Measurements from ENCODE around the gene LILRB5.

GRCh38 chr19:54229146-54229545 is 27.9 kb downstream of the LILRB5 start:
- TF ChIP-seq POLR2A (IDR thresholded peaks at IDR 0.05; ENCODE audit: low read depth, low read length) (no peak), POLR2AphosphoS5 (IDR thresholded peaks at IDR 0.05; ENCODE audit: low read depth, low read length) (no peak)

Measured in GM12892 (cell line).